Glomerular visceral epithelial cell (primary cell): ENCODE data around the gene OR2H2.

Source experiments
- DNase-seq: peaks from one replicate; pipeline ENCODE4 v3.0.0-alpha.2; 2016; ENCODE audit errors: extremely low spot score

Gene OR2H2

DNA sequence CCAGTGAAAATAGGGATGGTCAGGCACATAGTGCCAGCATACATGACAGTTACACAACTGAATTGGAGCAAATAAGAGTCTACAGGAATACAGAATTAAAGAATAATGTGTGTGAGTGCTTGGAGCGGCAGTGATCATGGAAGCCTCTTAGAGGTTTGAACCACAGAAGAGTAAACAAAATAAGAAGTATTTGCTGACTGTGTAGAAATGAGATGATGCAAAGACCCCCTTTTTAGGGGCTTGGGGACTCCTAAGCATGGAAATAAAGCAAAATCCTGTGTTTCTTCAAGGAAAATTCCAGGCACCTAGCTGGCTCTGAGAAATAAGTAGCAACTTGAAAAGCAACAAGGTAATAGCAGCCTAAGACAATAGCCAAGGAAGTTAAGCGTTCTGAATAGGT, 6.8 kb downstream of the OR2H2 start:
- no peak for DNase-seq

GRCh38 chr6:29593199-29593855, 8.4 kb downstream of the OR2H2 start:
- no peak for DNase-seq

DNA sequence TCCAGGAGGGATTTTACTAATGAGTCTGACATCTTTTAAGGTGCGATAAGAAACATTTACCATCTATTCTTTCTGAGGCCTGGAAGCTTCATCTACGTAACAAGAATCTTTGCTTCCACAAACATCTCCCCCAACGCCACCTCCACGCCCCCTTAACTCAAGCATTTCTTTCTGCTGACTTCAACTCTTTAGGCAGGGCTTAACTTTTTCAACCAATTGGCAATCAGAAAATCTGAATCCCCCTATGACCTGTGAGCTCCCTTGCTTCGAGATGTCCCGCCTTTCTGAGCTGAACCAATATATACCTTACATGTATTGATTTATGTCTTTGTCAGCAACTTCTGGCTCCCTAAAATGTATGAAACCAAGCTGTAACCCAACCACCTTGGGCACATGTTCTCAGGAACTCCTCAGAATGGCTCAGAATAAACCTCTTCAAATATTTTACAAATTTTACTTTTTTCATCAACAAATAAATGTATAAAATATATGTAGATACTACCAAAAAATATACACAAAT, 11.5 kb downstream of the OR2H2 start:
- no peak for DNase-seq

- DNase-seq = no peak
Measured at GRCh38 chr6:29597184-29597583, 12.3 kb downstream of the OR2H2 start.

- DNase-seq = no peak
Measured at GRCh38 chr6:29598172-29598747, 13.3 kb downstream of the OR2H2 start.

DNA sequence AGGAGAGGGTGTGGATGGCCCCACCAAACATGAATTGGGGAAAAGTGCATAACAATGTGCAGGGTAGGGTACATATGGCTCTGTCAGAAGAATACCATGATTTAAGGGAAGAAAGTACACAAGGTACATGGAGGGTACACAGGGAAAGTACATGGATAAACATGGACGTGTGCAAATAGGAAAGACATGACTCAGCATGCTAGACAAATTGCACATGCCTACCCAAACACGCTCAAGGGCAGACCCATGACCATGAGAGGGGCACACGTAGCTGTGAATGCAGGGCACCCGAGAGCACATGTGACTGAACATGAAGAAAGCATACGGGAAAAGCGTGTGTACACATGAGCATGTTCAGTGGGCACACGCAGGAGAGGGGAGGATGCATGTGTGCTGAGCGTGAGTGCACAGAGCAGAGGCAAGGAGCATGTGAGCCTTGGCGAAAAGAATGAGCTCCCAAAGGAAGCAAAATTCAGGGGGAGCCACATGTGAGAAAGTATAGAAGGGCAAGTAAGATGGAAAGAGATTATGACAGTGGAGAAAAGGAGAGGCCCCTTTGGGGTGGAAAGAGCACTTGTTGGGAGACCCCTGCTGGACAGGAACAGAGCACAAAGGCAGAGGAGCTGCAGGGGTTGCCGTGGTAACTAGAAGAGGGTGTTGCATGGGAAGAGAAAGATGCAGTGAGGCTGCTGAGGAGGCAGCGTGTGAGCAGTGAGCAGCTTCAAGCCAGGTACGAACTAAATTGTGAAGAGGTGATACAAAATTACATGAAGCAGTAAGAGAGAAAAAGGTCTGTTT, 17.8 kb downstream of the OR2H2 start:
- peak; percentile 42 for DNase-seq

GRCh38 chr6:29603456-29603855, 18.5 kb downstream of the OR2H2 start:
- no peak for DNase-seq

GRCh38 chr6:29603930-29604329, 19.0 kb downstream of the OR2H2 start:
- DNase-seq = no peak

DNA sequence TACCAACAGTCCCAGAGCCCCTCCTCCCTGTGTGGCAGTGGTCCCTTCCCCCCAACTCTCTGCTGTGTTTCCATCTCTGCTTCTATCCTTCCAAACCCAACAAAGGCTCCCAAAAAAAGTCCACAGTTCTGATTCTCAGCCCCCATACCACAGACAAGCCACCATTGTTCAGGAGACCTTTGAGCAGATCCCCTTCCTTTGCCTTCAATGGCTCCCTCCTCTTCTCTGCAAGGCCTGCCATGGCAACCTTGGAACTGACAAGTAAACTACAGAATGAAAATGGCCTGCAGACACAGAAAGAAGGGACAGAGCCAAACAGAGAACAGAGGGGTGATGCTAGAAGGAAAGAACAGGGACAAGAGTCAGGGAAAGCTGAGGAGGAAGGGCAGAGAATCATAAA, 23.2 kb downstream of the OR2H2 start:
- DNase-seq = no peak

- DNase-seq = no peak
Measured at GRCh38 chr6:29610540-29610939, 25.6 kb downstream of the OR2H2 start.

DNA sequence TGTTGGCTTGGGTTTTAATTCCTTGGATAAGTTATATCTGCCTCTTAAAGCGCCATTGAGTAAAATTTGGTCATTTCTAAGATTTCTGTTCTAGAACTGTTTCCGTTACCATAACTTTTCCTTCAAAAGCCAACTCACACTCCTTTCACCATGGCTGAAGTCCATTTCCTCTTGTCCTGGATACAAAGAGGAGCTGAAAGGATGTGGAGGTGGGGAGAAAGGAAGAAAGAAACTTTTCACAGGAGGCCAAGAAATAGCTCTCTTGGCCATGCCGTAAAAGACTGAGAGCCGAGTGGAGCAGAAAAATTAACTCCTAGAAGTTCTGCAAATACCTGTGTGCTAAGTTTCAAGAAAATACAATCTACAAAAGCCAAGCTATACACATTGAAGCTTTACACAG, 26.5 kb downstream of the OR2H2 start:
- no peak for DNase-seq

- DNase-seq = no peak
Measured at GRCh38 chr6:29617782-29618554, 33.0 kb downstream of the OR2H2 start.

GRCh38 chr6:29619578-29620160, 34.7 kb downstream of the OR2H2 start:
- DNase-seq = no peak

- DNase-seq = no peak
Measured at GRCh38 chr6:29620630-29621029, 35.7 kb downstream of the OR2H2 start.

DNA sequence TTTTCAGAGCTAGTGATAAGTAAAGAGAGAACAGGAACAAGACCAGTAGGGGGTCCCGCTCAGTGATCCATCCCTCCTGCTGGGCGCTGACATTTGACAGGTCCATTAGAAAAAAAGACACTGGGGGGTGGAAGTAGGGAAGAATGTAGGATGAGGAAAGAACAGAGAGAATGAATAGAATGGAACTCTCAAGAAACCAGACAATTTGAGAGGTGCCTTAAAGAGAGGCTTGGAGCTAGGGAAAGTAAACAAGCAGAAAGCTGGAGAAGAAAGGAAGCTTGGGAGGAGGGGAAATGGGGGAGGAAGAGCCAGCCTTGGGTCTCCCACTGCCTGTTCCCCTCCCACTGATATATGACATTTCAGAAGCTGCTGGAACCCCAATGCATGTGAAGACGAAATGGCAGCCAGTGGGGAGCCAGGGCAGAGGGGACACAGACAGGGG, 39.6 kb downstream of the OR2H2 start:
- no peak for DNase-seq

GRCh38 chr6:29625337-29625930, 40.5 kb downstream of the OR2H2 start:
- no peak for DNase-seq

GRCh38 chr6:29626948-29627754, 42.2 kb downstream of the OR2H2 start:
- no peak for DNase-seq

GRCh38 chr6:29627755-29628418, 43.0 kb downstream of the OR2H2 start:
- peak; percentile 89 for DNase-seq

GRCh38 chr6:29628419-29629281, 43.7 kb downstream of the OR2H2 start:
- peak; percentile 87 for DNase-seq
